Caco-2 (cell line): ENCODE measurements around the gene CC2D1B. TPM values are rescaled to one million over a fixed set of nuclear protein-coding genes. Genes with fewer than 3 reads are reported as not detected.

Experiments used
- BruUV-seq: library from RNA; stranded (reverse); fragments of 400-500 nt; replicated peaks from 2 replicates; lab custom pipeline; 2021; lab: Mats Ljungman, UMichigan
- CTCF ChIA-PET: fragments of 300-600 bp; sonication (Branson Sonifier 250); formaldehyde crosslinking; loops from one replicate; lab custom pipeline; 2022; ENCODE audit warnings: antibody characterized with exemption; lab: Charles Lee
- POLR2A ChIA-PET: fragments of 300-600 bp; sonication (Branson Sonifier 250); formaldehyde crosslinking; loops from one replicate; lab custom pipeline; 2022; ENCODE audit warnings: antibody characterized with exemption; lab: Charles Lee
- DNase-seq, 2 experiments: peaks; one replicate each; pipeline versions ENCODE4 v3.0.0 to v3.0.0-alpha.2; 2020 to 2022
- H3K27me3 ChIP-seq: replicated peaks from 2 replicates; pipeline ENCODE4 v1.6.0; 2011; ENCODE audit warnings: low read length; ENCODE audit not compliant: control insufficient read depth, insufficient read depth
- H3K36me3 ChIP-seq: 2 replicates; pipeline ENCODE4 v1.5.1; 2011; ENCODE audit warnings: low read length; ENCODE audit not compliant: control insufficient read depth, insufficient read depth
- H3K4me1 ChIP-seq: fragments of 250-450 bp; sonication (Bioruptor Pico); 2 replicates; pipeline ENCODE4 v1.5.1; 2020; ENCODE audit warnings: mild to moderate bottlenecking
- H3K4me3 ChIP-seq: 2 replicates; pipeline ENCODE4 v1.5.1; 2011; ENCODE audit warnings: low read depth, mild to moderate bottlenecking, control low read depth, low read length
- H3K9me3 ChIP-seq: fragments of 250-450 bp; sonication (Bioruptor Pico); 2 replicates; pipeline ENCODE4 v1.5.1; 2020; ENCODE audit warnings: mild to moderate bottlenecking, moderate library complexity
- H3K27ac Mint-ChIP-seq: one replicate; pipeline ENCODE4 v1.8.0; 2022; ENCODE audit warnings: mixed read lengths; ENCODE audit not compliant: unreplicated experiment
- H3K27me3 Mint-ChIP-seq: one replicate; pipeline ENCODE4 v1.8.0; 2022; ENCODE audit warnings: mixed read lengths; ENCODE audit not compliant: insufficient read depth, unreplicated experiment
- H3K36me3 Mint-ChIP-seq: one replicate; pipeline ENCODE4 v1.8.0; 2022; ENCODE audit warnings: mild to moderate bottlenecking, mixed read lengths; ENCODE audit not compliant: insufficient read depth, unreplicated experiment
- H3K4me1 Mint-ChIP-seq: one replicate; pipeline ENCODE4 v1.8.0; 2022; ENCODE audit warnings: low read depth, mixed read lengths; ENCODE audit not compliant: unreplicated experiment
- H3K4me3 Mint-ChIP-seq: one replicate; pipeline ENCODE4 v1.8.0; 2022; ENCODE audit warnings: mild to moderate bottlenecking, moderate library complexity, mixed read lengths; ENCODE audit not compliant: unreplicated experiment
- H3K9me3 Mint-ChIP-seq: one replicate; pipeline ENCODE4 v1.8.0; 2022; ENCODE audit warnings: mixed read lengths; ENCODE audit not compliant: unreplicated experiment
- intact Hi-C: fragments of 100-400 bp; cut with micrococcal nuclease; formaldehyde crosslinking; loops from one replicate; pipeline ENCODE4 v1.10.0; 2022; ENCODE audit not compliant: unreplicated experiment
- total RNA-seq: library from RNA; stranded (reverse); gene quantifications from 2 replicates; pipeline ENCODE4 v1.2.3, GENCODE V29; 2022
- TF ChIP-seq, protein P1 (sequence below), 2 experiments: fragments of 200-600 bp in 1 of 2; IDR thresholded peaks; 1 replicate in 1 of 2; 2 replicates in 1 of 2; pipeline versions ENCODE4 v1.5.1 to v1.8.0; 2011 to 2022; ENCODE audit warnings: antibody characterized with exemption in 1 of 2, control low read depth in 1 of 2, inconsistent platforms in 1 of 2, low read depth in 1 of 2, low read length in 1 of 2, mild to moderate bottlenecking in 1 of 2, moderate library complexity in 1 of 2; ENCODE audit not compliant: insufficient read depth in 1 of 2, severe bottlenecking in 1 of 2, unreplicated experiment in 1 of 2

CC2D1B gene
- total RNA-seq, 1 experiment from 2014 or later: 31.1 TPM

DNA sequence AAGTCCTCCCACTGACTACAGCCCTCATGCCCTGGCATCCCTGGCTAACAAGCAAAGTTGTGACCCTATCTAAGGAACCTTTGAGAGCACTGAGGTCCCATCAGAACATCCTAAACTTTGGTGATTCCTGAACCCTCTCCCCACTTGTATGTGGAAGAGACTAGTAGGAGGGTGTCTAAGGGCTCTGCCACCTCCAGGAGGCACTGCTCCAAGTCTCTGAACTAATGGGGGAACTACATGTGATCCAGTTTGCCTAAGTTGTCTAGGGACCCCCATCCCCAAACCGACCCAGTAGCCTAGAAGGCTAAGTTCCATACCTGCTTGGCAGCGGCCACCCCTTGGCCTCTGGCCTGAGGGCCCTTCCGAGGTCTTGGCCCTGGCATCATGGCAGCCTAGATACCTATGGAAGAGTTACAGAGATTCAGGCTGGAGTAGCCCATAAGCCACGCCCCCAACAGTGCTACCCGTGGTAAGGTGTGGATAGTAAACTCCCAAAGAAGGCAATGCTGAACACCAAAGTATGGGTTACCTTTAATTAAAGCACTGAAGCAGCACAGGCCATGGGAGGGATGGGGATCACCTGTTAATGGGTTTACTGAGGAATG is 1.7 kb downstream of the CC2D1B start:
- Histone ChIP-seq H3K27me3 (no peaks in the 10 kb centered on the region), H3K36me3 (peaks cover 2% of the 10 kb centered on the region), H3K9me3 (no peaks in the 10 kb centered on the region), H3K4me1 (peaks cover 6% of the 10 kb centered on the region; the same call in 1 of the 2 replicates), H3K4me3 (no peak overlapping the region)
- Mint-ChIP-seq H3K27me3 (no peaks in the 10 kb centered on the region), H3K9me3 (no peaks in the 10 kb centered on the region), H3K4me1 (peaks cover 6% of the 10 kb centered on the region), H3K36me3 (peaks cover 45% of the 10 kb centered on the region), H3K27ac (peak overlapping the region; percentile 95), H3K4me3 (peak overlapping the region; percentile 96)
- intact Hi-C loops: no loop called here
- no TSS peak for BruUV-seq
- CTCF ChIA-PET: no interaction called here
- DNase-seq: no peak
- TF ChIP-seq, protein P1, sequence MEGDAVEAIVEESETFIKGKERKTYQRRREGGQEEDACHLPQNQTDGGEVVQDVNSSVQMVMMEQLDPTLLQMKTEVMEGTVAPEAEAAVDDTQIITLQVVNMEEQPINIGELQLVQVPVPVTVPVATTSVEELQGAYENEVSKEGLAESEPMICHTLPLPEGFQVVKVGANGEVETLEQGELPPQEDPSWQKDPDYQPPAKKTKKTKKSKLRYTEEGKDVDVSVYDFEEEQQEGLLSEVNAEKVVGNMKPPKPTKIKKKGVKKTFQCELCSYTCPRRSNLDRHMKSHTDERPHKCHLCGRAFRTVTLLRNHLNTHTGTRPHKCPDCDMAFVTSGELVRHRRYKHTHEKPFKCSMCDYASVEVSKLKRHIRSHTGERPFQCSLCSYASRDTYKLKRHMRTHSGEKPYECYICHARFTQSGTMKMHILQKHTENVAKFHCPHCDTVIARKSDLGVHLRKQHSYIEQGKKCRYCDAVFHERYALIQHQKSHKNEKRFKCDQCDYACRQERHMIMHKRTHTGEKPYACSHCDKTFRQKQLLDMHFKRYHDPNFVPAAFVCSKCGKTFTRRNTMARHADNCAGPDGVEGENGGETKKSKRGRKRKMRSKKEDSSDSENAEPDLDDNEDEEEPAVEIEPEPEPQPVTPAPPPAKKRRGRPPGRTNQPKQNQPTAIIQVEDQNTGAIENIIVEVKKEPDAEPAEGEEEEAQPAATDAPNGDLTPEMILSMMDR (IDR thresholded peaks at IDR 0.05; ENCODE audit: insufficient read depth in 1 of 2, low read depth in 1 of 2, low read length in 1 of 2, severe bottlenecking in 1 of 2, unreplicated experiment in 1 of 2): no peak
- POLR2A ChIA-PET: no interaction called here

DNA sequence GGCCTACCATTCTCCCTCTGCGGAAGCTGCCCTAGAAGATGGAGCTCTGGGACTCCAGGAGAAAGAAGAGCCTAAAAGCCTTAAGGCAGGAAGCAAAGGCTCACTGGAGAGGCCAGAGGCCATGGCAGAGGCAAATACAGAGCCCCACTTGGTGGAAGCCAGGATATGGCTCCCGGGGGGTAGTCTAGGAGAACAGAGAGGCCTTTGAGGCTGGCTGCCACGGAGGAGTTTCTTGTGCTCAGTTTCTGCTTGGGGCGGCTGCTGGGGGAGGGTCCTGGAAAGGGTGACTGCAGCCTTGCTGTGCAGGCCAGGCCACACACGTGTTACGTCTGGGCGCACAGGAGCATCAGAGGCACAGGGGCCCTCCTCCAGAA is 5.4 kb downstream of the CC2D1B start:
- intact Hi-C loops: no loop called here
- TF ChIP-seq, protein P1 (IDR thresholded peaks at IDR 0.05; ENCODE audit: insufficient read depth in 1 of 2, low read depth in 1 of 2, low read length in 1 of 2, severe bottlenecking in 1 of 2, unreplicated experiment in 1 of 2): no peak
- Histone ChIP-seq H3K27me3 (no peaks in the 10 kb centered on the region), H3K4me3 (no peak overlapping the region), H3K36me3 (peaks cover 3% of the 10 kb centered on the region), H3K9me3 (no peaks in the 10 kb centered on the region), H3K4me1 (no peaks in the 10 kb centered on the region)
- Mint-ChIP-seq H3K9me3 (no peaks in the 10 kb centered on the region), H3K4me1 (no peaks in the 10 kb centered on the region), H3K27ac (no peak overlapping the region), H3K4me3 (no peak overlapping the region), H3K27me3 (no peaks in the 10 kb centered on the region), H3K36me3 (peaks cover 66% of the 10 kb centered on the region)
- no peak for DNase-seq
- POLR2A ChIA-PET: no interaction called here
- CTCF ChIA-PET: no interaction called here
- BruUV-seq: no TSS peak

DNA sequence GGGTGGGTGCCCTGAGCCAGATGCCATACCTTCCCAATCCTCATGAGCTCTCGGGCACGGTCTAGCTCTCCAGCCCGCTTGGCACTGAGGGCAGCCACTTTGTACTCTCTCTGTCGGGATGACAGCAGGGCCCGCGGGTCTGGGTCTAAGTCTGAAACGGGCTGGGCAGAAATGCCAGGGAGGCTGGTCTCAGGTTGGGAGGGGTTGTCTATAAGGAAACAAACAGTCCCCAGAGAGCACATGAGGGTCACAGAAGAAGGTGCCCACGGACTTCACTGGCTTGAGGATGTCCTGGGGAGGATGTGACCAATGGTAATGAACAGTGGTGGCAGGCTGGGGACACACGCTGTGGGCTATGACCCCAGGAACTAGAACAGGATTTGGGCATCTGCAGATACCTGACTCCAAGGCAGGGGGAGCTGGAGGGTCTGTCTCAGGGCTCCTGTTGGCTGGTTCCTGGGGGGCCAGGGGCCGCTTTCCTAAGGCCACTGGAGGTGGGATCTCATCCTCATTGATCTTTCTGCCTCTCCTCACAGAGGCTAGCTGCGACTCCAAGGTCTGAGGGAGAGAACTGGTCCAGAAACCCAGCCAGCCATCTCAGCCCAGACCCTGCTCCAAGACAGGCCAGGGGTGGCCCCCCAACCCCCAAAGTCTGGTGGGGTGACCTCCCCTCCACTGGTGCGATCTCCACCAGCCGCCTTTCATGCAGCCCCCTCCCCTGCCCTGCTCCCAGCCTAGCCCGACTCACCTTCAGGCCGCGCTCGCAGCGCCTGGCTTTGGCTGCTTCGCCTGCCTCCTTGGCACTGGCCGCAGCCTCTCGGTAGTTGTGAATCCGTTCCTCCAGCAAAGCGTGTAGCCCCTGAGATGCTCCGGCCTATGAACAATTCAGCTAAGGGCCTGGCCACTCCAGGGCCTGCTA is 6.1 kb downstream of the CC2D1B start:
- CTCF ChIA-PET: no interaction called here
- Mint-ChIP-seq H3K9me3 (no peaks in the 10 kb centered on the region), H3K4me1 (no peaks in the 10 kb centered on the region), H3K27me3 (no peaks in the 10 kb centered on the region), H3K4me3 (no peak overlapping the region), H3K36me3 (peaks cover 66% of the 10 kb centered on the region), H3K27ac (no peak overlapping the region)
- H3K4me1 ChIP-seq: no peaks in the 10 kb centered on the region
- H3K27me3 ChIP-seq: no peaks in the 10 kb centered on the region
- DNase-seq: no peak
- no peaks in the 10 kb centered on the region for H3K9me3 ChIP-seq
- POLR2A ChIA-PET: no interaction called here
- no TSS peak for BruUV-seq
- H3K4me3 ChIP-seq: no peak overlapping the region
- TF ChIP-seq, protein P1 (IDR thresholded peaks at IDR 0.05; ENCODE audit: insufficient read depth in 1 of 2, low read depth in 1 of 2, low read length in 1 of 2, severe bottlenecking in 1 of 2, unreplicated experiment in 1 of 2): no peak
- peaks cover 3% of the 10 kb centered on the region for H3K36me3 ChIP-seq
- intact Hi-C loops: no loop called here
